Lower leg skin (tissue), 3 donors: ENCODE results near the gene ZFAND5.

ENCODE experiments used
- CTCF ChIP-seq, 3 donors: fragments of 450-650 bp; IDR thresholded peaks; one replicate each; pipeline ENCODE4 v1.5.1; 2016; ENCODE audit warnings: antibody characterized with exemption in 3 of 3, mild to moderate bottlenecking in 3 of 3, moderate library complexity in 2 of 3
- POLR2A ChIP-seq, 2 donors: fragments of 450-650 bp; IDR thresholded peaks; one replicate each; pipeline ENCODE4 v1.6.1; 2016 to 2017; ENCODE audit warnings: antibody characterized with exemption in 2 of 2, mild to moderate bottlenecking in 1 of 2, moderate library complexity in 1 of 2

GRCh38 chr9:72400866-72401265 is 35.9 kb upstream of the ZFAND5 start:
- TF ChIP-seq CTCF (IDR thresholded peaks at IDR 0.05), result no peak
- no peak for TF ChIP-seq POLR2A (IDR thresholded peaks at IDR 0.05)
